ENCODE data around the gene GRIFIN.

- no peak for TF ChIP-seq POLR2AphosphoS5 (IDR thresholded peaks at IDR 0.05)
- no peak for TF ChIP-seq POLR2A (IDR thresholded peaks at IDR 0.05)
- TF ChIP-seq CTCF (IDR thresholded peaks at IDR 0.05 in 8 of 11, conservative IDR thresholded peaks at IDR 0.05 in 3 of 11), result no peak
These were observed 10.3 kb downstream of the GRIFIN start for GRCh38 chr7:2465928-2466327.

Data from spleen (tissue), 7 donors.